GM18858 (cell line): ENCODE results near the gene CTXN1.
"Not testable (repeated sequence)": the region's sequence is repeated elsewhere in the genome, so short reads cannot be mapped to it uniquely, and the experiment has no call there.

ENCODE experiments used
- ATAC-seq: cut with Tn5 transposase; IDR thresholded peaks from one replicate; pipeline ENCODE4 v1.9.1; 2021; ENCODE audit not compliant: unreplicated experiment

Gene CTXN1

GRCh38 chr19:7926727-7927604, 1.0 kb upstream of the CTXN1 start:
- no peak for ATAC-seq

GRCh38 chr19:7925171-7925851, 624 bp downstream of the CTXN1 start:
- ATAC-seq, result no peak

GRCh38 chr19:7924651-7925170, 1.2 kb downstream of the CTXN1 start:
- no peak for ATAC-seq

- no peak for ATAC-seq
Observed at GRCh38 chr19:7924241-7924640, 1.7 kb downstream of the CTXN1 start.

GRCh38 chr19:7923295-7924191, 2.4 kb downstream of the CTXN1 start:
- ATAC-seq, result no peak

GRCh38 chr19:7922836-7923195, 3.1 kb downstream of the CTXN1 start:
- no peak for ATAC-seq

GRCh38 chr19:7921967-7922835, 3.7 kb downstream of the CTXN1 start:
- ATAC-seq, result no peak

GRCh38 chr19:7921302-7921966, 4.5 kb downstream of the CTXN1 start:
- ATAC-seq, result no peak

GRCh38 chr19:7920519-7921301, 5.2 kb downstream of the CTXN1 start:
- peak; percentile 29 for ATAC-seq

- peak; percentile 66 for ATAC-seq
Observed at GRCh38 chr19:7919610-7920518, 6.1 kb downstream of the CTXN1 start, which contains the start of gene SNAPC2. Gene SNAPC2 (plus strand): TSS chr19:7920338. CDS start chr19:7920367, 29 bp downstream.

- no peak for ATAC-seq
Observed at GRCh38 chr19:7918615-7919421, 7.1 kb downstream of the CTXN1 start.

- ATAC-seq, result not testable (repeated sequence)
Observed at GRCh38 chr19:7918062-7918614, 7.8 kb downstream of the CTXN1 start.

GRCh38 chr19:7917267-7918061, 8.5 kb downstream of the CTXN1 start:
- no peak for ATAC-seq

GRCh38 chr19:7916955-7917266, 9.0 kb downstream of the CTXN1 start:
- no peak for ATAC-seq

- no peak for ATAC-seq
Observed at GRCh38 chr19:7916103-7916954, 9.6 kb downstream of the CTXN1 start.
